ELR (cell line): ENCODE measurements around the gene SDC4.
A peak's percentile ranks its signal among the peaks of the same experiment; 100 is the strongest.

Experiments used
- DNase-seq: peaks from one replicate; pipeline ENCODE4 v3.0.0-alpha.2; 2015; ENCODE audit warnings: low read depth

Gene SDC4

GRCh38 chr20:45318948-45319347 is 29.3 kb downstream of the SDC4 start:
- DNase-seq: no peak

- DNase-seq: no peak
Measured at GRCh38 chr20:45318386-45318939, 29.8 kb downstream of the SDC4 start.

- DNase-seq: no peak
Measured at GRCh38 chr20:45317826-45318225, 30.4 kb downstream of the SDC4 start.

GRCh38 chr20:45316150-45317080 is 31.8 kb downstream of the SDC4 start:
- no peak for DNase-seq

- no peak for DNase-seq
Measured at GRCh38 chr20:45315672-45316071, 32.6 kb downstream of the SDC4 start.

- DNase-seq: no peak
Measured at GRCh38 chr20:45313943-45314342, 34.3 kb downstream of the SDC4 start.

GRCh38 chr20:45313065-45313695 is 35.0 kb downstream of the SDC4 start:
- DNase-seq: no peak

- DNase-seq: no peak
Measured at GRCh38 chr20:45312241-45312640, 36.0 kb downstream of the SDC4 start.

GRCh38 chr20:45311589-45312211 is 36.5 kb downstream of the SDC4 start:
- peak; percentile 78 for DNase-seq

GRCh38 chr20:45309075-45309474 is 39.1 kb downstream of the SDC4 start:
- DNase-seq: no peak

GRCh38 chr20:45308117-45308778 is 40.0 kb downstream of the SDC4 start, which contains the start of gene MATN4:
MATN4 (minus strand) TSS chr20:45308299; CDS start chr20:45305582, 2,717 bp downstream.
- DNase-seq: no peak

GRCh38 chr20:45307076-45307640 is 41.1 kb downstream of the SDC4 start:
- no peak for DNase-seq

- DNase-seq: peak; percentile 32
Measured at GRCh38 chr20:45306431-45306982, 41.7 kb downstream of the SDC4 start, which contains the start of gene RBPJL. RBPJL (plus strand) TSS chr20:45306840; CDS start chr20:45306923, 83 bp downstream.

GRCh38 chr20:45305262-45305661 is 43.0 kb downstream of the SDC4 start:
- no peak for DNase-seq

- no peak for DNase-seq
Measured at GRCh38 chr20:45304464-45304999, 43.7 kb downstream of the SDC4 start.

GRCh38 chr20:45303586-45304463 is 44.4 kb downstream of the SDC4 start:
- DNase-seq: peak; percentile 38

- DNase-seq: no peak
Measured at GRCh38 chr20:45301824-45302271, 46.4 kb downstream of the SDC4 start.

- DNase-seq: peak; percentile 78
Measured at GRCh38 chr20:45300961-45301360, 47.3 kb downstream of the SDC4 start.

- no peak for DNase-seq
Measured at GRCh38 chr20:45299786-45300185, 48.4 kb downstream of the SDC4 start.
